ENCODE data around the gene MYO18B.

Gene MYO18B

DNA sequence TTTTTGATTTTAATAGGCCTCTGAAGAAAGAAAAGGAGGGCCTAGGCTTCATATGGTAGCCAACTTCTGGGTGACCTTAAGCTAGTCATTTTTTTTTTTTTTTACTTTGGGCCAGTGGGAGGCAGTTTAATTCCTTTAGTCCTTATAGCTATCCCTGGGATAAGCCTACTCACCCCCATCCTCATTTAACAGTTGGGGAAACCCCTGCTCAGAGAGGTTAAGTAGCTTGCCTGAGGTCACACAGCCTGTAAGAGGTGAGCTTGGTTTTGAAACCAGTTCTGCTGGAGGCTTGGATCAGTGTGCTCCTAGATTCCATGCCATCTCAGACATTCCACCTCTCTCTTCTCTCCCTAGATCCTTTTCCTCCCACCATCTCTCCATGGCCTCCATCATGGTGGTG lies 86.4 kb downstream of the MYO18B start:
- DNase-seq = no peak

DNA sequence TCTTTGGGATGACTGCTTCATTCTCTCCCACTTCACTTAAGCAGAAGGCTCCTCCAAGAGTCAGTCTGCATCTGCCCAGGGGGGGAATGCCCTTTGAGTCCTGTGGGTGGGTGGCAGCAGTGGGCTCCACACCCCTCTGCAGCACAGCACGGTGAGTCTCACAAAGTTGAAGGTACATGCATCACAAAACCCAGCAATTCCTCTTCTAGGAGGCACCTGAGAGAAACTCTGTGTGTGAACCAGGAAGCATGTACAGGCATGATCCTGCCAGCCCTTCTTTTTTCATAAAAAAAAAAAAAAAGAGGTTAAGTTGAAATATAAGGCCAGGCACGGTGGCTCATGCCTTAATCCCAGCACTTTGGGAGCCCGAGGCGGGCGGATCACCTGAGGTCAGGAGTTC lies 87.2 kb downstream of the MYO18B start:
- no peak for DNase-seq

DNA sequence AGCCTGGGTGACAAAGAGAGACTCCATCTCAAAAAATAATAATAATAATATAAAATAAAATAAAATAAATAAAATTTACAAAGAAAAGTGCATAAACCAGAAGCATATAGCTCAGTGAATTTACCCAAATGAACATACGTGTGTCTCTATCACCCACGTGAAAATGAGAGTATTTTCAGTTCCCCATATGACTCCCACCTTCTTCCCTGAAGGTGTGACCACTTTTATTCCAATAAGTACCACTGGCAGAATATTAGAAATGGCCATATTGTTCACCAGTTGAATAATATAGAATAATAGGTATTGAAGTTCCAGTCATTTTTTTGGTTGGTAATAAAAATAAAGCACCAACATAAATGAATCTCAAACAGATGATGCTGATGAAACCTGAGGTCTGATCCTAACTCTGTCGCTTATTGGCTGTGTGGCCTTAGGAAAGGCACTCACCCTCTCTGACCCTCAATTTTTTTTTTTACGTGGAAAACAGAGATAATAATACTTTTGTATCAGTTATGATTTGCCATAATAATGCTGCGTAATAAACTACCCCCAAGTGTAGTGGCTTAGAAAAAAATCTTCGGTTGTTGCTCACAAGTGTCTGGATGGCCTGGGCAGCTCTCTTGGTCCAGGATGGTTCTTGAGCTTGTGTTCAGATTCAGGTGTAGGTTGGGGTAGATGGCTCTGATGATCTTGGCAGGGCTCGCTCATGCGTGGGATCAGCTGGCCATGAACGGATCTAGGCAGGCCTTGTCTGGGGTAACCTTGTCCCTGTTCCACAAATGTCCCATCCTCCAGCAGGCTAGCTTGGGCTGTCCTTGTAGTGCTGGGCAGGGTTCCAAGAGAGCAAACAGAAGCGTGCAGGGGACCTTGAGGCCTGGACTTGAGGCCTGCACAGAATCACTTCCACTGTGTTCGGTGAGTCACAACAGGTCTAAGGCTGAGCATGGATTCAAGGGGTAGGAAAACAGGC lies 88.1 kb downstream of the MYO18B start:
- DNase-seq = no peak

DNA sequence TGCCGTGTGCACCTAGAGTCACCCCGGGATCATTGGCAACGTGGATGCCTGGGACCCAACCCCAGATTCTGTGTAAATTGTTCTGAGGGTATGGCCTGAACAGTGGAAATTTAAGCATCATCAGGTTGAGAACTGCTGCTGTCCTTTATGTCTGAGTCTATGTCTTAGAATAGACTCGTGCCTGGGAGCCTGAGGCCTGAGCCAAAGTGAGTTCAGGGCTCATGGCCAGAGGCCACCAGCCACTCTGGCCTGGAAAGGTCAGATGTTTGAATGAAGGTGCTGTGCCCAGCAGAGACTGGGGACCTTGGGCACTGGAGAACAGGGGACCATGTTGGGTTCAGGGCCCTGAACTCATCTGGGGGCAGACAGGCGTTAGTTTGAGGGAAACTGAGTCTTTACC lies 91.1 kb downstream of the MYO18B start:
- DNase-seq = no peak

DNA sequence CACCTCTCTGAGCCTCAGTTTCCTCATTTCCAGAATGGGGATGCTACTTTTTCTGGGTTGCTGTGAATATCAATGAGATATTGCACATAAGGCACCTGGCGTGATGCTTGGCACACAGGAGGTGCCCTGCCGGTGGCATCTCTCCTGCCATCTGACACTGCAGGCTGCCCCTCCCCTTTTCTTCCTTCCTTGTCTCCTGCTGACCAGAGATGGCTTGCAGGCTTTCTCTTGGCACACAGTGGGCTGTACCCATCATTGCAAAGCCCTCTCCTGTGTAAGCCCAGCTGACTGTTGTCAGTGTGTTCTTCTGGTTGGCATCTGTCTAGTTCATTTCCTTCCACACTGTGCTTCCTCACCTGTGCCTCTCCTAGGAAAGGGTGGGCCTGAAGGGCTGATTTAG lies 91.7 kb downstream of the MYO18B start:
- no peak for DNase-seq

DNA sequence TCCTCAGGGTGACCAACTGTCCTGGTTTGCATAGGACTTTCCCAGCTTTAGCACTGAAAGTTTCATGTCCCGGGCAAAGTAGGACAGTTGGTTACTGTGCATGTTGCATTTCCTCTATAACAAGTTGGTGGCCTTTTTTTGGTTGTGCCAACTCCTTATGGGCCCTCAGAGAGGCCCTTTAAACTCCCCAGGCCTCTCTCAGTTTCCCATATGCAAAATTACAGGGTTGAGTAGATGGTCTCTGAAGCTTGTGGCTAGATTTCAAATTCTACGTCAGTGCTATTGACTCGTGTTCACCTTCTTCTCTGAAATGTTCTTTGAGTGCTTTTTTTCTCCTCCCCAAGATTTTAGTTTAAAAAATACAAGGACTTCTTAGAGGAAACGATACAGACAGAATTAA lies 92.5 kb downstream of the MYO18B start:
- DNase-seq = no peak

DNA sequence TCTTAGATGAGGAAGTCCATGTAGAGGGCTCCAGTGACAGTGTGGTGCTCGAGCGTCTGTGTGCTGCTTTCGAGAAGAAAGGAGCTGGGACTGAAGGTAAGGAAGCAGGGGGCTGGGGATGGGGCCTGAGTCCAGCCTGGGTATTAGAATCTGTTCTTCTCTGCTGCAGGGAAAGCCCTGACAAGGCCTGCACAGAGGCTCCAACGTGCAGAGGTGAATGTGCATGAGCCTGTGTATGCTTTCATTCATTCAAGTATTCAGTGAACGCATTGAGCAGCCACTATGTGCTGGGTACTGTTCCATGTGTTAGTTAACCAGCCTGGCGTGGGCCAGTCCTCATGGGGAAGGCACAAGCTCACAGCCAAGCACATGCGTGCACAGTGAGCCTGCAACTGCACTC lies 93.4 kb downstream of the MYO18B start:
- DNase-seq = no peak

DNA sequence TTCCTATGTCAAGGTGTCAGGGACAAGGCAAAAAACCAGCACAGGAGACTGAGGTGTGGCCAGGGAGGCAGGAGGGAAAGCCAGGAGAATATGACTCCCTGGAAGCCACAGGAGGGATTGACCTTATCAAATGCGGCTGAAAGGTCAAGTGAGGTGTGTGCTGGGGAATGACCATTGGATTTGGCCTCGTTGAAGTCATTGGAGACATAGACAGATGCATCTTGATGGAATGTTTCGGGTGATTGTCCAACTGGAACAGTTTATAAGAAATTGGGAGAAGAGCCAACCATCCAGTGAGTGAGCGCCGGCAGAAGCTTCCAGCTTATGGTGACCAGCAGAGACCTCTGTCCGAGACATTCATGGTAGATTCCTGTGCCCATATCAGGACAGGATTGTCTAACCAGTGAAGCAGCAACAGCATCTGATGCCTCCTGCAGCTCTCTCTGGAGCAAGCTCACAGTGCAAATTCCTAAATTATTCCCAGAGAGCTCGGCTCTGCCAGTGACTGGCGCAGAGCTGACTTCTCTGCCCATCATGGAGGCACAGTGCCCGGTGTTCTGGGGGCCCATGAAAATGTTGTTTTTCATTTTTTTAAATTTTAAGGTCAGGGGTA lies 95.4 kb downstream of the MYO18B start:
- DNase-seq = no peak

DNA sequence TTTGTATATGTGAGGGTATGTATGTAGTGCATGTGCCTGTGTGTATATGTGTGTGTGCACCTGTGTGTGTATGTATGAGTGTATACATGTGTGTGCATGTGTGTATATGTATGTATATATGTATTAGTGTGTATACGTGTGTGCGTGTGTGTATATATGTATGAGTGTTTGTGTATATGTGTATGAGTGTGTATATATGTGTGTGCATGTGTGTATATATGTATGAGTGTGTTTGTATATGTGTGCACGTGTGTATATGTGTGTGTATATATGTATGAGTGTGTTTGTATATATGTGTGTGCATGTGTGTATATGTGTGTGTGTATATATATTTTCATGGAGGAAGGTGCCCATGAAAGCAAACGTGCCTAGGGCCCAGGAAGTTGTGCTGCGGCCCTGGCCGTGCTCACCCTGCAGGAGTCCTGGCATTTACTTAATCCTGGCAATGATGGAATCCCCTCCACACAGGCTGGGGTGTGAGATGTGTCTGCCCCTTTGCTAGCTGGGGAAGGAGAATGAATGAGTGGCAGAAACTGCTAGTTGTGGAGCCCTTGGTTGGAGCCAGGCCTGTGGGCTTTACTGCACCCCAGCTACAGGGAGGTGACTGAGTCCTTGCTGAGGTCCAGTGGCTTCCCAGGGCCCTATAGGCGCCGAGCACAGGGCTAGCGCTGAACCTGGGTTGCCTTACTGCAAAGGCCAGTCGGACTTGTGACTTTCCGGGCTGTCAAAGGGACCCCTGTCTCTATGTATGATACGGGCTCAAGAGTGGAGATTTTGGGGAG lies 97.2 kb downstream of the MYO18B start:
- no peak for DNase-seq

DNA sequence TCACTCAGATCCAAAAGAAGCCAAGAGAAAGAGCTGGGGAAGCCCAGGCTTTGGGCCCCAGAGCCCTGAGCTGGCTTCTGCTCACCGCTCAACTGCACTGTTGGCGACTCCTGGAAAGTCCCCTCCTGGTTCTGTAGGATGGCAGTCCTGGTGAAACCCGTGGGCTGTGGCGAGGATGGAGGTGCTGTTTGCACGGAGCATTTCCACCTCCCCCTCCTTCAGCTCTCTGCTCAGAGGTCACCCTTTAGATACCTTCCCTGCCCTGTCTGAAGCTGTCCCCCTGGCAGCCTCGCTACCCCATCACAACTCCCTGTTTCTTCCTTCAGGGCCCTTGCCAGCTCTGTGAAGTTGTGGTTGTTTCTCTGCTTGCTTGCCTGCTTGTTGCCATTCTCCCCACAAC lies 97.8 kb downstream of the MYO18B start:
- DNase-seq = no peak

DNA sequence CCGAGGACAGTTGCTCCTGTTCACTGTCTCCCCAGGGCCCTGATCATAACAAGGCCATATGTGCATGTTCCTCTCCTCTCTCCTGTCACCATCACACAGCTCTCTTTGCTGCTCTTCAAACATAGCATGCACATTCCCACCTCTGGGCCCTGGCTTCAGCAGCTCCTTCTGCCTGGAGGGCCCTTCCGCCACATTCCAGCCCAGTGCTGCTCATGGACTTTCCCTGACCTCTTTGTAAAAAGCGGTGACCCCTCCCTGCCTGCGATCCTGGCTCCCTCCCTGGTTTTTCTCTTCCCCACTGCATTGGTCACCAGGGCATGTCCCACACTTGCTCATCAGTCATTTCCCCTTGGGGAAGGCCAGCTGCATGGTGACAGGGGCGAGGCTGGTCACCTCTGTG lies 98.2 kb downstream of the MYO18B start:
- DNase-seq = no peak

DNA sequence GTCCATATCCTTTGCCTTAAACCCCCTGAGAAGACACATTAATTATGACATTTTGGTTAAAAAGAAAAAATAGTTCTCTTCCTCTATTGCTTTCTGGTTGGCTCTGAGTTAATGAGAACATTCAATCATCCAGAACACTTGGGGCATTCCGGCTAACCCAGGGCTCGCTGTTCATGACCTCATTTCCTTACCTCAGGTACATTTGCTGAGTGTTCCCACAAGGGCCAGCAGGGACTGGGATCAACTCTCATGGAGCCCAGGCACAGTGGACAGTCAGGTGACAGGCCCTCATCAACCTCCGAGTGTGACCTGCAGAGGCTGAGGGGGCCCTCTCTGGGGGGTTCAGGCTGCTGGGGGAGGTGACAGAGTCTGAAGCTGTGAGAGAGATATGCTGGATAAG lies 98.9 kb downstream of the MYO18B start:
- no peak for DNase-seq

DNA sequence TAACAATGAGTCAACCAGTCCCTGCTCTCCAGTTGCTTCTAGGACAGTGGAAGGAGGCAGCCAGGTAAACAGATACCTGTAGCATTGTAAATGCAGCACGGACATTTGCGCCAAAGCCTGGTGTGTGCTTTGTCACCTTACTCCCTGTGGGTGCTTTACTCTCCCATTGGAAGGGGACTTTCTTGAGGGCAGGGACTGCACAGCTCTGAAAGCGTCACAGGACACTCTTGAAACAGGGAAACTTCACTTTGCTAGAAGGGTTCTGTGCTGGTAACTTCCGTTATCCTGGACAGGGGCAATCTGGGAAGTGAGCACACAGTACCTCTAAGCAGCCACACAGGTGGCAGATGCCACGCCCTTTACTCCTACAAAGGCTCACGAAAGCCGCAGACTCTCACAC lies 99.8 kb downstream of the MYO18B start:
- DNase-seq = no peak

DNA sequence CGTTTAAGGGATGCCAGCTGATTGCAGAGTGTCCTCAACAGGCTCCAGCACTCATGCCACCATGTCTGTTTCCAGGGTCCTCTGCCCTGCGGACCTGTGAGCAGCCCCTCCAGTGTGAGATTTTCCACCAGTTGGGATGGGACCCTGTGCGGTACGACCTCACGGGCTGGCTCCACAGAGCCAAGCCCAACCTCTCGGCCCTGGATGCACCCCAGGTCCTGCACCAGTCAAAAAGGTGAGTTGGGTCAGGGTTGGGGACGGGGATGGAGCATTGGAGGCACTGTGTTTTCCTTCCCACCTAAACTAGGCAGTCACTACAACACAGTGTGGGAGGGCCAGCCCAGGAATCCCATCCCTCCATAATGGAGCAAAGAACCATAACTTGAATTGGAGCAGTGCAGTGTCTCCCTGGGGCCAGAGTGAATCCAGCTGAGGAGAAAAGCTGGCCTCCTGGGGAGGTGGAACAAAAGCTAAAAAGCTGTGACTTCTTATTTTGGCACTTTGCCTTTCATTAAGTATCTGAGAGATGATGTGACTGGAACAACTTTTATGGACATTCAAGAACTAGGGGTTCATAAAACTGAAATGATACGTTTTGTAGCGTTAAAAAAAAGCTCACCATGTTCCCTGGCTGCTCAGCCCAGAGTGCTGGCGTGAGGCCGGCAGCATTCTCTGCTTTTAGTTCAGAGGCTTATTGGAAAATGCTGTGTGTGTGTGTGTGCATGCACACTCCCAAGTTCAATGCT lies 101.8 kb downstream of the MYO18B start:
- DNase-seq = no peak

DNA sequence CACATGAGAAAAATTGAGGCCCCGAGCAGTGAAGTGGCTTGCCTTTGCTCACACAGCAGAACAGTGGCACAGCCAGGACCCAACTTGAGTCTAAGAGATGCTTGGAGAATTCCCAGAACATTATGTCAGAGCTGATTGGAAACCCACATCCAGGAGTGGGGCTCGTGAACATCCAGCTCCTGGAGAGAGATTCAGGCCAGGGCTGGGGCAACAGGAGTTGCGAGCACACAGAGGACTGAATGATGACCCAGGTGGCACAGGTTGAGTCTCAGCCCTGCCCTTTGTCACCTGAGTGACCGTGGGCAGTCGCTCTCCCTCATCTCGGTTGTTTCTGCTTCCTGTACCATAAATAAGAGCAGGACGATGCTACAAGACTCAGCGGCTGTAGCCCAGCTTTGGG lies 102.6 kb downstream of the MYO18B start:
- DNase-seq = no peak

DNA sequence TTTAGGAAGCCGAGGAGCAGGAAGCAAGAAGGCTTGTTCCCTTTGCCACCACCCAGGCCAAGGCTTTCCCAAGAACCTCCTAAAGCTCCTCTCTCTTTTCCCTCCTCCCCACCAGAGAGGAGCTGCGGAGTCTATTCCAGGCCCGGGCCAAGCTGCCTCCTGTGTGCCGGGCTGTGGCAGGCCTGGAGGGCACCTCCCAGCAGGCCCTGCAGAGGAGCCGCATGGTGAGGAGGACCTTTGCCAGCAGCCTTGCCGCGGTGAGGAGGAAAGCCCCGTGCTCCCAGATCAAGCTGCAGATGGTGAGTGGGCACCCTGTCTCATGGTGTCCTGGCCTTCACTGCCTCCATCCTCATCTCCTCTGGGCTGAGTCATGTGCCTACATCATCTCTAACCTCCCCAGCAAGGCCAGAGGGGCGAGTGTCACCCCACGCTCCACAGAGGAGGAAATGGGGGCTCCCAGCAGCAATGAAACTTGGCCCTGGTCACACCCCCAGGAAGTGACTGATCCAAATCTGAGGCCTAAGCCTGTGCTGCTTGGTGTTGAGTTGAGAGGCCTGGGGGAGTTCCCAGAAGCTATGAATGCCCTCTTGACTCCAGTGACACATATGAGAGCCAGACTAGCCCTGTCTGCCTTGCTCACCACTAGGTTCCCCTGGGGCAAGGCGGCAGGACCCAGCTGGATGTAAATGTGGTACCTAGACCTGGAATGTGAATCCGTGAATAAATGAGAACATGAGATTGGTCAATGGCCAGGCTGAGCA lies 104.2 kb downstream of the MYO18B start:
- DNase-seq = no peak

DNA sequence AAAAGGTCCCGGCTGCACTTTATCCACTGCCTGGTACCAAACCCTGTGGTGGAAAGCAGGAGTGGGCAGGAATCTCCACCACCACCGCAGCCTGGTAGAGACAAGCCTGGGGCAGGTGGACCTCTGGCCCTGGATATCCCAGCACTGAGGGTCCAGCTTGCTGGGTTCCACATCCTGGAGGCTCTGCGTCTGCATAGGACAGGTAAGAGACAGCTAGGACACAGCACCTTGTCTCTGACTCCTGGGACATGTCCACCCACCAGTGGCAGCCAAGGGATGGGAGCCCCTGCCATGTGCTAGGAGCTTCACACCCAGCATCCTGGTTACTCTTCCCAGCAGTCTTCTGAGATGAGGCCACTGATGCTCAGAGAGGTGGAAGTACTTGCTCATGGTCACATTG lies 105.5 kb downstream of the MYO18B start:
- DNase-seq = no peak

DNA sequence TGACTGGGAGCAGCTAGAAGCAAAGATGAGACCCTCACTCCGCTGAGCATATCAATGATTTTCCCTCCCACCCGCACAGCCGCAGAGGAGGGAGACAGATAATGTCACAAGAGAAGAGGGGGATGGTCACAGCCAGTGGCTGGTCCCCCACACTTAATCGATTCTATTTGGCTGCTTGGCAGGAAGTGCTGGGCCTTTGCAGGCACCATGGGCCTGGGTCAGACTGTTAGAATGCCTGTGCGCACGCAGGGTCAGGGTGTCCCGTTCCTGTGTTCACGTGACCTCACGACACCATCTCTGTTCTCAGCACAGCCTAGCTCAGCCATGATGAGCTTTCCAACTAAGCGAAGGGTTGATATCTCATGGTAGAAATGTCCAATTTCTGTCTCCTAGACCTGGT lies 107.0 kb downstream of the MYO18B start:
- no peak for DNase-seq

DNA sequence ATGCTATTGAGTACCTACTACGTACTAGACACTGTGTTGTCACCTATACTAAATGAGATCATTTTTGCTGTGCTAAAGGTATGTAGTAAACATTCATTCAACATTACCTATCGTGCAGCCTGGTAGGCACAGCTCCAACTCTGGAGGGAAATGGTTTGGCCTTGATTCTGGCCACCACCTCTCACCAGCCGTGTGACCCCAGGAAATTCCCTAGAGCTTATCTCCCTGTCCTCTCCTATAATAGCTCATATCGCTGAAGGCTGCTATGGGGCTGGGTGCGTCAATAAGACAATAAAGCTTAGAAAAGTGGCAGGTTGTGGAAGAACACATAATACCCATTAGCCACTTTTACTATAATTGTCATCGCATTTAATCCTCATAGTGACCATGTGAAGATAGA lies 107.5 kb downstream of the MYO18B start:
- no peak for DNase-seq

DNA sequence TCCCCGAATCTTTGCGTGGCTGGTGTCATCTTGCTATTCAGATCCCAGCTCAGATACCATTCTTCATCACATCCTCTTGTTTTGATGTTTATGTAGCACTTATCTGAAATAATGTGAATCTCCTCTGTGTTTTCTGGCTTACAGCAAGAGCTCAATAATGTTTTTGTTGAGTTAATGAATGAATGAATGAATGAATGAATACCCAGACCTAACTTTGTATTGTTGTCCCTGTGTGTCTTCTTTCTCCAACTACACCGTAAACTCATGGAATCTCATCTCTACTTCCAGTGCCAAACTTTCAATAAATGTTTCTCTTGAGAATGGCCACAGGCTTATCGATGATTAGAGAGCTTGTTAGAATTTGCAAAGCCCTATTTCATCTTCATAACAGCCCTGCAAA lies 110.2 kb downstream of the MYO18B start:
- no peak for DNase-seq

DNA sequence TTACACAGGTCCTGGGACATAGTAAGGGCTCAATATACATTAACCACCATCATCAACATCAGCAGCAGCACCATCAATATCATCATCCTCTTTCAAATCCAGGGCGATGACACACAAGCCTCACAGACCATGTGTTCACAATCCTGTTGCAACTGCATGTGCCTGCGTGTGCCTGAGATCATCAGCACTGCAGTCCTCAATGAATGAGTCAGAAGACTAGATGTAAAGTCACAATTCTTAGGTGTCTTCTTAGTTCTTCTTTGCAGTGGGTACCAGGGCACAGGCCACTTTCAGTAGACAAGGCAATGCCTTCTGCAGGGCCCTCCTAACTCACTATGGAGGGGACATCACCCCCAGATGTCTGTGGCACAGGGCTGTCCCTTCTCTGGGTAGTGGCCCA lies 111.1 kb downstream of the MYO18B start:
- no peak for DNase-seq

Measured in NK-92 treated with Interleukin-12 subunit alpha and Interleukin-12 subunit beta, amount 100 ng/mL, for 24 hours (cell line).